Thyroid gland (tissue), 4 donors: ENCODE measurements around the gene ZNF558.

Source experiments
- CTCF ChIP-seq, 6 experiments: fragments of 200-600 bp in 3 of 6; fragments of 450-650 bp in 3 of 6; sonication (generic) in 3 of 6; IDR thresholded peaks; one replicate each; pipeline ENCODE4 v1.5.1; 2016 to 2019; ENCODE audit warnings: antibody characterized with exemption in 6 of 6, mild to moderate bottlenecking in 2 of 6, inconsistent platforms in 1 of 6, moderate library complexity in 1 of 6
- POLR2A ChIP-seq, 2 donors: fragments of 450-650 bp; IDR thresholded peaks; one replicate each; pipeline ENCODE4 v1.6.1; 2017; ENCODE audit warnings: antibody characterized with exemption in 2 of 2, mild to moderate bottlenecking in 2 of 2, moderate library complexity in 1 of 2

GRCh38 chr19:8794823-8795222 lies 37.3 kb downstream of the ZNF558 start:
- TF ChIP-seq POLR2A (IDR thresholded peaks at IDR 0.05) (no peak), CTCF (IDR thresholded peaks at IDR 0.05) (no peak)
